ENCODE results near the gene B3GALT5. TPM values are rescaled to one million over a fixed set of nuclear protein-coding genes. Genes with fewer than 3 reads are reported as not detected.

Gene B3GALT5
- total RNA-seq, 4 donors from 2014 or later: under 0.01 to 1.2 (median 0.74) TPM

- Histone ChIP-seq H3K9me3 (no peaks in the 10 kb centered on the region), H3K36me3 (no peaks in the 10 kb centered on the region), H3K4me1 (no peaks in the 10 kb centered on the region), H3K4me3 (no peak overlapping the region), H3K27ac (replicated peaks in 1 of 4) (no peak overlapping the region), H3K27me3 (no peaks in the 10 kb centered on the region)
- TF ChIP-seq EP300 (IDR thresholded peaks at IDR 0.05) (no peak), CTCF (IDR thresholded peaks at IDR 0.05) (no peak), POLR2AphosphoS5 (IDR thresholded peaks at IDR 0.05) (no peak), POLR2A (IDR thresholded peaks at IDR 0.05; ENCODE audit: low read depth) (no peak)
- DNase-seq (ENCODE audit: extremely low spot score): no peak
- intact Hi-C loops (cut with DNase I): no loop called here
- 94% methylated on average over 6 of the region's 6 CpGs for WGBS
Observed at GRCh38 chr21:39647476-39647875, 34.7 kb downstream of the B3GALT5 start.

- no peak for DNase-seq (ENCODE audit: extremely low spot score)
- Histone ChIP-seq H3K27me3 (no peaks in the 10 kb centered on the region), H3K36me3 (no peaks in the 10 kb centered on the region), H3K27ac (replicated peaks in 1 of 4) (no peak overlapping the region), H3K9me3 (peaks cover 0 to 11% (median 10%) of the 10 kb centered on the region in 4 donors), H3K4me3 (no peak overlapping the region), H3K4me1 (no peaks in the 10 kb centered on the region)
- 82% methylated on average over 5 of the region's 6 CpGs for WGBS
- intact Hi-C loops (cut with DNase I): no loop called here
- no peak for TF ChIP-seq EP300 (IDR thresholded peaks at IDR 0.05)
- no peak for TF ChIP-seq POLR2AphosphoS5 (IDR thresholded peaks at IDR 0.05)
- no peak for TF ChIP-seq CTCF (IDR thresholded peaks at IDR 0.05)
- no peak for TF ChIP-seq POLR2A (IDR thresholded peaks at IDR 0.05; ENCODE audit: low read depth)
Observed at GRCh38 chr21:39648879-39649278, 36.1 kb downstream of the B3GALT5 start.

GRCh38 chr21:39649526-39649925 is 36.8 kb downstream of the B3GALT5 start:
- intact Hi-C loops (cut with DNase I): no loop called here
- WGBS: 92% methylated on average over 5 of the region's 5 CpGs
- Histone ChIP-seq H3K9me3 (peaks cover 0 to 14% (median 10%) of the 10 kb centered on the region in 4 donors), H3K4me1 (no peaks in the 10 kb centered on the region), H3K4me3 (no peak overlapping the region), H3K27ac (replicated peaks in 1 of 4) (no peak overlapping the region), H3K27me3 (no peaks in the 10 kb centered on the region), H3K36me3 (no peaks in the 10 kb centered on the region)
- TF ChIP-seq EP300 (IDR thresholded peaks at IDR 0.05) (no peak), POLR2AphosphoS5 (IDR thresholded peaks at IDR 0.05) (no peak), CTCF (IDR thresholded peaks at IDR 0.05) (no peak), POLR2A (IDR thresholded peaks at IDR 0.05; ENCODE audit: low read depth) (no peak)
- DNase-seq (ENCODE audit: extremely low spot score): no peak

- 92% methylated on average over 10 of the region's 12 CpGs for WGBS
- Histone ChIP-seq H3K9me3 (peaks cover 0 to 14% (median 10%) of the 10 kb centered on the region in 4 donors), H3K27ac (replicated peaks in 1 of 4) (no peak overlapping the region), H3K4me3 (no peak overlapping the region), H3K4me1 (no peaks in the 10 kb centered on the region), H3K27me3 (no peaks in the 10 kb centered on the region), H3K36me3 (no peaks in the 10 kb centered on the region)
- intact Hi-C loops (cut with DNase I): no loop called here
- no peak for DNase-seq (ENCODE audit: extremely low spot score)
- TF ChIP-seq CTCF (IDR thresholded peaks at IDR 0.05): no peak
- TF ChIP-seq POLR2AphosphoS5 (IDR thresholded peaks at IDR 0.05): no peak
- no peak for TF ChIP-seq EP300 (IDR thresholded peaks at IDR 0.05)
- TF ChIP-seq POLR2A (IDR thresholded peaks at IDR 0.05; ENCODE audit: low read depth): no peak
Observed at GRCh38 chr21:39650306-39650705, 37.6 kb downstream of the B3GALT5 start.

- TF ChIP-seq EP300 (IDR thresholded peaks at IDR 0.05) (no peak), POLR2A (IDR thresholded peaks at IDR 0.05; ENCODE audit: low read depth) (no peak), POLR2AphosphoS5 (IDR thresholded peaks at IDR 0.05) (no peak), CTCF (IDR thresholded peaks at IDR 0.05) (no peak)
- H3K9me3 ChIP-seq: peaks cover 0 to 14% (median 10%) of the 10 kb centered on the region in 4 donors
- no peak overlapping the region for H3K27ac ChIP-seq (replicated peaks in 1 of 4)
- WGBS: 82% methylated on average over 7 of the region's 7 CpGs
- no peaks in the 10 kb centered on the region for H3K27me3 ChIP-seq
- no peak for DNase-seq (ENCODE audit: extremely low spot score)
- H3K36me3 ChIP-seq: no peaks in the 10 kb centered on the region
- H3K4me3 ChIP-seq: no peak overlapping the region
- no peaks in the 10 kb centered on the region for H3K4me1 ChIP-seq
- intact Hi-C loops (cut with DNase I): no loop called here
Observed at GRCh38 chr21:39650801-39651200, 38.1 kb downstream of the B3GALT5 start.

All from esophagus muscularis mucosa (tissue), 4 donors.